Measurements from ENCODE around the gene SLC22A23.

GRCh38 chr6:3500262-3501014 is 43.6 kb upstream of the SLC22A23 start:
- TF ChIP-seq CTCF (conservative IDR thresholded peaks at IDR 0.05; ENCODE audit: low read length) (no peak), EZH2phosphoT487 (IDR thresholded peaks at IDR 0.05; ENCODE audit: borderline replicate concordance, low read depth, low read length) (no peak)
